ENCODE data around the gene ATP1A1. TPM values are rescaled to one million over a fixed set of nuclear protein-coding genes. Genes with fewer than 3 reads are reported as not detected.
A peak's percentile ranks its signal among the peaks of the same experiment; 100 is the strongest.

The ATP1A1 gene
- total RNA-seq, 2 experiments from 2014 or later, result 74.4 to 186 TPM

- Histone ChIP-seq H3K27ac (ENCODE audit: low read depth, low read length, poor library complexity, severe bottlenecking) (no peak overlapping the region), H3K79me2 (ENCODE audit: insufficient read depth, low read depth, low read length) (peaks cover 35% of the 10 kb centered on the region), H3K36me3 (ENCODE audit: insufficient read depth, low read length) (peaks cover 15% of the 10 kb centered on the region; the same call in 1 of the 2 replicates), H3K4me1 (ENCODE audit: insufficient read depth, low read length, poor library complexity, severe bottlenecking) (peaks cover 27% of the 10 kb centered on the region), H4K20me1 (ENCODE audit: insufficient read depth, low read length) (peaks cover 12% of the 10 kb centered on the region; the same call in 1 of the 2 replicates), H3K4me3 (ENCODE audit: low read depth, low read length, poor library complexity, severe bottlenecking) (no peak overlapping the region), H3K4me2 (ENCODE audit: low read length) (peak overlapping the region; percentile 71; the same call in 1 of the 2 replicates), H3K9me3 (ENCODE audit: low read length) (no peaks in the 10 kb centered on the region), H2AFZ (ENCODE audit: low read length) (peak overlapping the region; percentile 83; the same call in 1 of the 2 replicates), H3K9me2 (ENCODE audit: insufficient read depth, low read length) (no peaks in the 10 kb centered on the region)
- DNase-seq (ENCODE audit: low spot score), result no peak
- ChIA-PET CTCF (ENCODE audit: unreplicated experiment) (interaction anchor here (0.8 kb wide), 1 partner anchor 26 kb away, joined by 5 read pairs; no protein-coding TSS in a partner anchor), POLR2A (interaction anchor here (1.0 to 1.8 kb wide), 3 partner anchors 27 to 177 kb away, joined by 3 to 6 read pairs (median 3); no protein-coding TSS in a partner anchor)
- BruUV-seq (replicated peaks), result no TSS peak
- TF ChIP-seq CTCF (conservative IDR thresholded peaks at IDR 0.05; ENCODE audit: low read length) (no peak), EZH2phosphoT487 (IDR thresholded peaks at IDR 0.05; ENCODE audit: borderline replicate concordance, low read depth, low read length) (no peak)
- intact Hi-C loops (cut with micrococcal nuclease; ENCODE audit: unreplicated experiment), result no loop called here
Measured at GRCh38 chr1:116371752-116372151, 1.3 kb upstream of the ATP1A1 start.

- CTCF ChIA-PET (ENCODE audit: unreplicated experiment), result interaction anchor here (0.8 kb wide), 1 partner anchor 26 kb away, joined by 5 read pairs; no protein-coding TSS in a partner anchor
- intact Hi-C loops (cut with micrococcal nuclease; ENCODE audit: unreplicated experiment), result no loop called here
- no TSS peak for BruUV-seq (replicated peaks)
Measured at GRCh38 chr1:116372191-116372590, 853 bp upstream of the ATP1A1 start.

More at GRCh38 chr1:116372191-116372590, 853 bp upstream of the ATP1A1 start:
- Histone ChIP-seq H3K9me3 (ENCODE audit: low read length) (no peaks in the 10 kb centered on the region), H3K4me1 (ENCODE audit: insufficient read depth, low read length, poor library complexity, severe bottlenecking) (peaks cover 32% of the 10 kb centered on the region), H3K79me2 (ENCODE audit: insufficient read depth, low read depth, low read length) (peaks cover 39% of the 10 kb centered on the region), H3K27ac (ENCODE audit: low read depth, low read length, poor library complexity, severe bottlenecking) (no peak overlapping the region), H3K4me2 (ENCODE audit: low read length) (peak overlapping the region; percentile 71), H3K36me3 (ENCODE audit: insufficient read depth, low read length) (peaks cover 15% of the 10 kb centered on the region; the same call in 1 of the 2 replicates), H3K4me3 (ENCODE audit: low read depth, low read length, poor library complexity, severe bottlenecking) (peak overlapping the region; percentile 74), H3K9me2 (ENCODE audit: insufficient read depth, low read length) (no peaks in the 10 kb centered on the region), H2AFZ (ENCODE audit: low read length) (peak overlapping the region; percentile 83), H4K20me1 (ENCODE audit: insufficient read depth, low read length) (peaks cover 16% of the 10 kb centered on the region)
- DNase-seq (ENCODE audit: low spot score), result peak; percentile 9
- POLR2A ChIA-PET, result interaction anchor here (1.1 to 1.8 kb wide), 2 partner anchors 28 to 45 kb away, joined by 3 to 6 read pairs; no protein-coding TSS in a partner anchor
- TF ChIP-seq EZH2phosphoT487 (IDR thresholded peaks at IDR 0.05; ENCODE audit: borderline replicate concordance, low read depth, low read length) (no peak), CTCF (conservative IDR thresholded peaks at IDR 0.05; ENCODE audit: low read length) (no peak)

All from OCI-LY7 (cell line).